GM23338 (cell line): ENCODE data around the gene SERINC1. TPM values are rescaled to one million over a fixed set of nuclear protein-coding genes. Genes with fewer than 3 reads are reported as not detected.

Experiments
- CTCF ChIP-seq, 2 experiments: fragments of 200-600 bp in 1 of 2; sonication (generic) in 1 of 2; conservative IDR thresholded peaks; 2 replicates each; pipeline versions ENCODE4 v1.5.1 to v1.6.1; 2016 to 2017; ENCODE audit warnings: antibody characterized with exemption in 2 of 2, low read depth in 2 of 2, mild to moderate bottlenecking in 2 of 2, moderate library complexity in 1 of 2
- ETS1 ChIP-seq: IDR thresholded peaks from 2 replicates; pipeline ENCODE4 v1.6.1; 2016; ENCODE audit warnings: antibody characterized with exemption
- EZH2phosphoT487 ChIP-seq: fragments of 200-600 bp; sonication (generic); IDR thresholded peaks from one replicate; pipeline ENCODE4 v1.8.1; 2018; ENCODE audit warnings: antibody characterized with exemption; ENCODE audit not compliant: unreplicated experiment
- JUNB ChIP-seq: IDR thresholded peaks from one replicate; pipeline ENCODE4 v1.6.1; 2016; ENCODE audit warnings: antibody characterized with exemption; ENCODE audit not compliant: unreplicated experiment
- NANOG ChIP-seq: IDR thresholded peaks from 2 replicates; pipeline ENCODE4 v1.6.1; 2016; ENCODE audit warnings: antibody characterized with exemption, borderline replicate concordance
- STAT1 ChIP-seq: IDR thresholded peaks from one replicate; pipeline ENCODE4 v1.6.1; 2016; ENCODE audit warnings: antibody characterized with exemption; ENCODE audit not compliant: unreplicated experiment
- ZNF114 ChIP-seq: fragments of 250-450 bp; sonication (Bioruptor Pico); IDR thresholded peaks from 2 replicates; pipeline ENCODE4 v1.5.0; 2020; ENCODE audit warnings: mild to moderate bottlenecking, moderate library complexity
- polyA plus RNA-seq: library from polyadenylated mRNA; unstranded; fragments of >200 nt; fragmentation: Nextera tagmentation; extraction: Ambion mirVana; gene quantifications from 2 replicates; pipeline ENCODE4 v1.2.1, GENCODE V29; 2016
- small RNA-seq: library from RNA; depleted of rRNA; stranded (forward); fragments of <200 nt; gene quantifications from one replicate; pipeline ENCODE3, GENCODE V24; 2014; ENCODE audit warnings: low replicate concordance
- total RNA-seq: library from RNA; depleted of rRNA; stranded (reverse); fragments of >200 nt; shearing (Covaris generic); gene quantifications from 2 replicates; pipeline ENCODE4 v1.2.3, GENCODE V29; 2014; rRNA removed

Gene SERINC1
- total and polyA plus RNA-seq, 2 experiments from 2014 or later: 17.6 to 43.0 TPM

- TF ChIP-seq ETS1 (no peak), NANOG (no peak), STAT1 (no peak), JUNB (no peak), EZH2phosphoT487 (no peak), CTCF (conservative IDR thresholded peaks at IDR 0.05; ENCODE audit: low read depth in 2 of 2) (no peak), ZNF114 (CRISPR knock-in tag) (no peak)
These were observed 78.2 kb downstream of the SERINC1 start (continued) for GRCh38 chr6:122393351-122393896.

Small RNAs within 50 kb of the gene (small RNA-seq; reads per million reads assigned to genes)
- gene Z99129.1: not detected

Other genes starting within 250 kb of the SERINC1 start
- gene HSF2, start 72.2 kb downstream of the SERINC1 start, total RNA-seq: 17.8 and 18.1 TPM in 2 replicates
- 10.0 and 10.4 TPM in 2 replicates for gene HSF2, start 72.2 kb downstream of the SERINC1 start, polyA plus RNA-seq
- 170 TPM in 2 replicates for gene PKIB, start 138.6 kb upstream of the SERINC1 start, total RNA-seq
- gene PKIB, start 138.6 kb upstream of the SERINC1 start, polyA plus RNA-seq: 125 and 128 TPM in 2 replicates